Measurements from ENCODE around the gene CD300LF. TPM values are rescaled to one million over a fixed set of nuclear protein-coding genes. Genes with fewer than 3 reads are reported as not detected.

CD300LF gene
- total and polyA plus RNA-seq, 2 experiments from 2014 or later, result not detected

- Histone ChIP-seq H3K27ac (ENCODE audit: low read depth) (no peak overlapping the region), H3K27me3 (ENCODE audit: insufficient read depth) (no peaks in the 10 kb centered on the region), H4K20me1 (replicated peaks; ENCODE audit: insufficient read depth) (no peaks in the 10 kb centered on the region), H3K4me1 (ENCODE audit: insufficient read depth) (no peaks in the 10 kb centered on the region), H2AFZ (no peak overlapping the region), H3K9me2 (ENCODE audit: insufficient read depth) (no peaks in the 10 kb centered on the region), H3K79me2 (replicated peaks; ENCODE audit: insufficient read depth) (no peaks in the 10 kb centered on the region), H3F3A (replicated peaks; ENCODE audit: low read depth) (no peaks in the 10 kb centered on the region), H3K4me2 (no peak overlapping the region), H3K4me3 (no peak overlapping the region), H3K36me3 (ENCODE audit: insufficient read depth) (no peaks in the 10 kb centered on the region)
- Mint-ChIP-seq H3K27me3 (ENCODE audit: insufficient read depth, low read depth, poor library complexity) (peaks cover 14% of the 10 kb centered on the region), H3K9me3 (no peaks in the 10 kb centered on the region; the same call in 1 of the 3 replicates), H3K4me1 (no peaks in the 10 kb centered on the region), H3K36me3 (ENCODE audit: low read depth) (no peaks in the 10 kb centered on the region), H3K27ac (no peak overlapping the region), H3K4me3 (no peak overlapping the region)
- no peak for ATAC-seq
- DNase-seq (ENCODE audit: low spot score), result no peak
- TF ChIP-seq ETS1 (IDR thresholded peaks at IDR 0.05) (no peak), EZH2phosphoT487 (IDR thresholded peaks at IDR 0.05; ENCODE audit: unreplicated experiment) (no peak), CREB1 (CRISPR knock-in tag; IDR thresholded peaks at IDR 0.05; ENCODE audit: low read depth) (no peak), EZH2 (IDR thresholded peaks at IDR 0.05; ENCODE audit: low read depth, unreplicated experiment) (no peak), ZNF331 (CRISPR knock-in tag; IDR thresholded peaks at IDR 0.05; ENCODE audit: low read depth) (no peak), JUNB (IDR thresholded peaks at IDR 0.05; ENCODE audit: unreplicated experiment) (no peak), ZNF462 (CRISPR knock-in tag; IDR thresholded peaks at IDR 0.05) (no peak), STAT1 (IDR thresholded peaks at IDR 0.05; ENCODE audit: unreplicated experiment) (no peak), POLR2AphosphoS5 (IDR thresholded peaks at IDR 0.05; ENCODE audit: low read depth) (no peak), NANOG (IDR thresholded peaks at IDR 0.05; ENCODE audit: borderline replicate concordance) (no peak), ZNF114 (CRISPR knock-in tag; IDR thresholded peaks at IDR 0.05) (no peak)
- TF ChIP-seq, protein P1, sequence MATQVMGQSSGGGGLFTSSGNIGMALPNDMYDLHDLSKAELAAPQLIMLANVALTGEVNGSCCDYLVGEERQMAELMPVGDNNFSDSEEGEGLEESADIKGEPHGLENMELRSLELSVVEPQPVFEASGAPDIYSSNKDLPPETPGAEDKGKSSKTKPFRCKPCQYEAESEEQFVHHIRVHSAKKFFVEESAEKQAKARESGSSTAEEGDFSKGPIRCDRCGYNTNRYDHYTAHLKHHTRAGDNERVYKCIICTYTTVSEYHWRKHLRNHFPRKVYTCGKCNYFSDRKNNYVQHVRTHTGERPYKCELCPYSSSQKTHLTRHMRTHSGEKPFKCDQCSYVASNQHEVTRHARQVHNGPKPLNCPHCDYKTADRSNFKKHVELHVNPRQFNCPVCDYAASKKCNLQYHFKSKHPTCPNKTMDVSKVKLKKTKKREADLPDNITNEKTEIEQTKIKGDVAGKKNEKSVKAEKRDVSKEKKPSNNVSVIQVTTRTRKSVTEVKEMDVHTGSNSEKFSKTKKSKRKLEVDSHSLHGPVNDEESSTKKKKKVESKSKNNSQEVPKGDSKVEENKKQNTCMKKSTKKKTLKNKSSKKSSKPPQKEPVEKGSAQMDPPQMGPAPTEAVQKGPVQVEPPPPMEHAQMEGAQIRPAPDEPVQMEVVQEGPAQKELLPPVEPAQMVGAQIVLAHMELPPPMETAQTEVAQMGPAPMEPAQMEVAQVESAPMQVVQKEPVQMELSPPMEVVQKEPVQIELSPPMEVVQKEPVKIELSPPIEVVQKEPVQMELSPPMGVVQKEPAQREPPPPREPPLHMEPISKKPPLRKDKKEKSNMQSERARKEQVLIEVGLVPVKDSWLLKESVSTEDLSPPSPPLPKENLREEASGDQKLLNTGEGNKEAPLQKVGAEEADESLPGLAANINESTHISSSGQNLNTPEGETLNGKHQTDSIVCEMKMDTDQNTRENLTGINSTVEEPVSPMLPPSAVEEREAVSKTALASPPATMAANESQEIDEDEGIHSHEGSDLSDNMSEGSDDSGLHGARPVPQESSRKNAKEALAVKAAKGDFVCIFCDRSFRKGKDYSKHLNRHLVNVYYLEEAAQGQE (IDR thresholded peaks at IDR 0.05; ENCODE audit: unreplicated experiment), result no peak
- TF ChIP-seq, protein P2, sequence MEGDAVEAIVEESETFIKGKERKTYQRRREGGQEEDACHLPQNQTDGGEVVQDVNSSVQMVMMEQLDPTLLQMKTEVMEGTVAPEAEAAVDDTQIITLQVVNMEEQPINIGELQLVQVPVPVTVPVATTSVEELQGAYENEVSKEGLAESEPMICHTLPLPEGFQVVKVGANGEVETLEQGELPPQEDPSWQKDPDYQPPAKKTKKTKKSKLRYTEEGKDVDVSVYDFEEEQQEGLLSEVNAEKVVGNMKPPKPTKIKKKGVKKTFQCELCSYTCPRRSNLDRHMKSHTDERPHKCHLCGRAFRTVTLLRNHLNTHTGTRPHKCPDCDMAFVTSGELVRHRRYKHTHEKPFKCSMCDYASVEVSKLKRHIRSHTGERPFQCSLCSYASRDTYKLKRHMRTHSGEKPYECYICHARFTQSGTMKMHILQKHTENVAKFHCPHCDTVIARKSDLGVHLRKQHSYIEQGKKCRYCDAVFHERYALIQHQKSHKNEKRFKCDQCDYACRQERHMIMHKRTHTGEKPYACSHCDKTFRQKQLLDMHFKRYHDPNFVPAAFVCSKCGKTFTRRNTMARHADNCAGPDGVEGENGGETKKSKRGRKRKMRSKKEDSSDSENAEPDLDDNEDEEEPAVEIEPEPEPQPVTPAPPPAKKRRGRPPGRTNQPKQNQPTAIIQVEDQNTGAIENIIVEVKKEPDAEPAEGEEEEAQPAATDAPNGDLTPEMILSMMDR (conservative IDR thresholded peaks at IDR 0.05; ENCODE audit: low read depth in 2 of 2), result no peak
These were observed 13.5 kb downstream of the CD300LF start for GRCh38 chr17:74699236-74699635.

Measured in GM23338 (cell line).